HEK293 (cell line): Measurements from ENCODE around the gene BATF2.

Source experiments
- AEBP2 ChIP-seq: fragments of 450-650 bp; formaldehyde crosslinking; IDR thresholded peaks from 2 replicates; pipeline ENCODE4 v1.5.1; 2016; ENCODE audit warnings: missing biosample characterization, missing genetic modification characterization, borderline replicate concordance
- FEZF1 ChIP-seq: fragments of 450-650 bp; formaldehyde crosslinking; IDR thresholded peaks from 2 replicates; pipeline ENCODE4 v1.5.1; 2016; ENCODE audit warnings: missing biosample characterization, missing genetic modification characterization
- PBX3 ChIP-seq: sonication (generic); formaldehyde crosslinking; IDR thresholded peaks from 2 replicates; pipeline ENCODE4 v1.8.1; 2022; ENCODE audit warnings: mild to moderate bottlenecking, moderate library complexity, missing genetic modification reagents
- SP2 ChIP-seq: fragments of 450-650 bp; formaldehyde crosslinking; IDR thresholded peaks from 2 replicates; pipeline ENCODE4 v1.5.1; 2016; ENCODE audit warnings: missing biosample characterization, missing genetic modification characterization
- TCF7L2 ChIP-seq: IDR thresholded peaks from 2 replicates; pipeline ENCODE4 v1.6.1; 2011; ENCODE audit warnings: low read depth, mild to moderate bottlenecking, inconsistent platforms, low read length, moderate library complexity, borderline replicate concordance
- YY1 ChIP-seq: fragments of 450-650 bp; formaldehyde crosslinking; IDR thresholded peaks from 2 replicates; pipeline ENCODE4 v1.5.1; 2018; ENCODE audit warnings: missing biosample characterization, missing genetic modification characterization
- ZBTB10 ChIP-seq: fragments of 450-650 bp; formaldehyde crosslinking; IDR thresholded peaks from 2 replicates; pipeline ENCODE4 v1.5.1; 2016; ENCODE audit warnings: missing biosample characterization, missing genetic modification characterization
- ZNF114 ChIP-seq: fragments of 450-650 bp; formaldehyde crosslinking; IDR thresholded peaks from 2 replicates; pipeline ENCODE4 v1.5.0; 2017; ENCODE audit warnings: missing biosample characterization, missing genetic modification characterization
- ZNF146 ChIP-seq: fragments of 450-650 bp; formaldehyde crosslinking; IDR thresholded peaks from 2 replicates; pipeline ENCODE4 v1.5.1; 2016; ENCODE audit warnings: missing biosample characterization, missing genetic modification characterization
- ZNF169 ChIP-seq: fragments of 450-650 bp; formaldehyde crosslinking; IDR thresholded peaks from 2 replicates; pipeline ENCODE4 v1.5.1; 2016; ENCODE audit warnings: missing biosample characterization, missing genetic modification characterization
- ZNF2 ChIP-seq: fragments of 450-650 bp; formaldehyde crosslinking; IDR thresholded peaks from 2 replicates; pipeline ENCODE4 v1.5.1; 2016; ENCODE audit warnings: missing biosample characterization, missing genetic modification characterization
- ZNF248 ChIP-seq: fragments of 450-650 bp; formaldehyde crosslinking; IDR thresholded peaks from 2 replicates; pipeline ENCODE4 v1.5.1; 2017; ENCODE audit warnings: missing biosample characterization, missing genetic modification characterization
- ZNF274 ChIP-seq, 2 experiments: fragments of 200-500 bp in 1 of 2; fragments of 450-650 bp in 1 of 2; sonication (Bioruptor generic) in 1 of 2; formaldehyde crosslinking in 1 of 2; IDR thresholded peaks; 2 replicates each; pipeline versions ENCODE4 v1.5.1 to v1.6.1; 2014 to 2016; ENCODE audit warnings: borderline replicate concordance in 1 of 2, inconsistent platforms in 1 of 2, low read length in 1 of 2, missing biosample characterization in 1 of 2, missing genetic modification characterization in 1 of 2
- ZNF280D ChIP-seq: fragments of 450-650 bp; formaldehyde crosslinking; IDR thresholded peaks from 2 replicates; pipeline ENCODE4 v1.5.1; 2016; ENCODE audit warnings: missing biosample characterization, missing genetic modification characterization
- ZNF292 ChIP-seq: fragments of 450-650 bp; formaldehyde crosslinking; IDR thresholded peaks from 2 replicates; pipeline ENCODE4 v1.5.1; 2016; ENCODE audit warnings: low read depth, missing biosample characterization, missing genetic modification characterization, borderline replicate concordance
- ZNF302 ChIP-seq: fragments of 450-650 bp; formaldehyde crosslinking; IDR thresholded peaks from 2 replicates; pipeline ENCODE4 v1.5.1; 2016; ENCODE audit warnings: missing biosample characterization, missing genetic modification characterization, low read depth
- ZNF404 ChIP-seq: fragments of 450-650 bp; formaldehyde crosslinking; IDR thresholded peaks from 2 replicates; pipeline ENCODE4 v1.5.1; 2017; ENCODE audit warnings: missing biosample characterization, missing genetic modification characterization
- ZNF423 ChIP-seq: fragments of 450-650 bp; formaldehyde crosslinking; IDR thresholded peaks from 2 replicates; pipeline ENCODE4 v1.5.1; 2016; ENCODE audit warnings: missing biosample characterization, missing genetic modification characterization
- ZNF473 ChIP-seq: fragments of 450-650 bp; formaldehyde crosslinking; IDR thresholded peaks from 2 replicates; pipeline ENCODE4 v1.5.1; 2017; ENCODE audit warnings: missing biosample characterization, missing genetic modification characterization
- ZNF521 ChIP-seq: fragments of 450-650 bp; formaldehyde crosslinking; IDR thresholded peaks from 2 replicates; pipeline ENCODE4 v1.5.1; 2017; ENCODE audit warnings: missing biosample characterization, mild to moderate bottlenecking, missing genetic modification characterization
- ZNF529 ChIP-seq: fragments of 450-650 bp; formaldehyde crosslinking; IDR thresholded peaks from 2 replicates; pipeline ENCODE4 v1.5.1; 2017; ENCODE audit warnings: missing genetic modification characterization, missing biosample characterization; ENCODE audit not compliant: insufficient replicate concordance
- ZNF558 ChIP-seq: fragments of 450-650 bp; formaldehyde crosslinking; IDR thresholded peaks from 2 replicates; pipeline ENCODE4 v1.5.1; 2016; ENCODE audit warnings: missing biosample characterization, missing genetic modification characterization
- ZNF610 ChIP-seq: fragments of 450-650 bp; formaldehyde crosslinking; IDR thresholded peaks from 2 replicates; pipeline ENCODE4 v1.5.1; 2016; ENCODE audit warnings: missing biosample characterization, missing genetic modification characterization, borderline replicate concordance
- ZNF660 ChIP-seq: fragments of 450-650 bp; IDR thresholded peaks from 2 replicates; pipeline ENCODE4 v1.5.1; 2018; ENCODE audit warnings: missing biosample characterization, mild to moderate bottlenecking, missing genetic modification characterization
- ZNF776 ChIP-seq: fragments of 450-650 bp; formaldehyde crosslinking; IDR thresholded peaks from 2 replicates; pipeline ENCODE4 v1.5.0; 2017; ENCODE audit warnings: missing biosample characterization, missing genetic modification characterization, borderline replicate concordance
- ZNF792 ChIP-seq: fragments of 450-650 bp; formaldehyde crosslinking; IDR thresholded peaks from 2 replicates; pipeline ENCODE4 v1.5.1; 2016; ENCODE audit warnings: missing biosample characterization, missing genetic modification characterization
- ZNF843 ChIP-seq: fragments of 450-650 bp; formaldehyde crosslinking; IDR thresholded peaks from 2 replicates; pipeline ENCODE4 v1.5.1; 2016; ENCODE audit warnings: missing biosample characterization, missing genetic modification characterization
- ZSCAN18 ChIP-seq: fragments of 450-650 bp; formaldehyde crosslinking; IDR thresholded peaks from 2 replicates; pipeline ENCODE4 v1.5.1; 2016; ENCODE audit warnings: missing biosample characterization, missing genetic modification characterization
- ZSCAN23 ChIP-seq: fragments of 450-650 bp; formaldehyde crosslinking; IDR thresholded peaks from 2 replicates; pipeline ENCODE4 v1.5.1; 2016; ENCODE audit warnings: missing biosample characterization, missing genetic modification characterization

Gene BATF2

GRCh38 chr11:65040847-65041622 is 44.3 kb upstream of the BATF2 start, which contains the start of gene SAC3D1 (continued):
- TF ChIP-seq ZBTB10 (tag by site-specific recombination) (no peak), ZNF529 (tag by site-specific recombination) (no peak), ZNF404 (tag by site-specific recombination) (no peak), ZNF114 (tag by site-specific recombination) (no peak), ZNF146 (tag by site-specific recombination) (no peak), ZNF292 (no peak), ZNF169 (tag by site-specific recombination) (no peak), ZNF473 (tag by site-specific recombination) (no peak), ZNF843 (tag by site-specific recombination) (no peak), ZNF248 (tag by site-specific recombination) (no peak), ZNF776 (tag by site-specific recombination) (no peak), ZNF302 (tag by site-specific recombination) (no peak), YY1 (tag by site-specific recombination) (no peak), TCF7L2 (no peak), ZNF792 (no peak), AEBP2 (no peak), ZNF280D (tag by site-specific recombination) (no peak), ZNF521 (tag by site-specific recombination) (no peak), ZNF423 (tag by site-specific recombination) (no peak), ZNF610 (tag by site-specific recombination) (peak; percentile 58; the same call in 1 of the 2 replicates), ZNF274 (IDR thresholded peaks at IDR 0.05; ENCODE audit: low read length) (no peak), ZNF274 (tag by site-specific recombination; IDR thresholded peaks at IDR 0.05; ENCODE audit: borderline replicate concordance) (no peak), PBX3 (CRISPR knock-in tag) (peak; percentile 82; the same call in 1 of the 2 replicates), FEZF1 (tag by site-specific recombination) (no peak), ZNF558 (tag by site-specific recombination) (no peak), ZSCAN23 (tag by site-specific recombination) (no peak), ZNF2 (tag by site-specific recombination) (no peak), ZNF660 (tag by site-specific recombination) (peak; percentile 36), SP2 (peak; percentile 80), ZSCAN18 (no peak)
